Esophagus squamous epithelium (tissue), 4 donors: ENCODE data around the gene FAM180A.

Experiments used
- POLR2A ChIP-seq, 4 donors: fragments of 450-650 bp; IDR thresholded peaks; one replicate each; pipeline ENCODE4 v1.6.1; 2017; ENCODE audit warnings: antibody characterized with exemption in 4 of 4, mild to moderate bottlenecking in 4 of 4, moderate library complexity in 3 of 4
- TF ChIP-seq, protein P1 (sequence below), 6 experiments: fragments of 450-650 bp in 4 of 6; fragments of 200-600 bp in 2 of 6; sonication (generic) in 2 of 6; IDR thresholded peaks; one replicate each; pipeline ENCODE4 v1.5.1; 2016 to 2019; ENCODE audit warnings: antibody characterized with exemption in 6 of 6, mild to moderate bottlenecking in 4 of 6, moderate library complexity in 4 of 6

GRCh38 chr7:135773464-135773863, 24.9 kb upstream of the FAM180A start:
- TF ChIP-seq, protein P1, sequence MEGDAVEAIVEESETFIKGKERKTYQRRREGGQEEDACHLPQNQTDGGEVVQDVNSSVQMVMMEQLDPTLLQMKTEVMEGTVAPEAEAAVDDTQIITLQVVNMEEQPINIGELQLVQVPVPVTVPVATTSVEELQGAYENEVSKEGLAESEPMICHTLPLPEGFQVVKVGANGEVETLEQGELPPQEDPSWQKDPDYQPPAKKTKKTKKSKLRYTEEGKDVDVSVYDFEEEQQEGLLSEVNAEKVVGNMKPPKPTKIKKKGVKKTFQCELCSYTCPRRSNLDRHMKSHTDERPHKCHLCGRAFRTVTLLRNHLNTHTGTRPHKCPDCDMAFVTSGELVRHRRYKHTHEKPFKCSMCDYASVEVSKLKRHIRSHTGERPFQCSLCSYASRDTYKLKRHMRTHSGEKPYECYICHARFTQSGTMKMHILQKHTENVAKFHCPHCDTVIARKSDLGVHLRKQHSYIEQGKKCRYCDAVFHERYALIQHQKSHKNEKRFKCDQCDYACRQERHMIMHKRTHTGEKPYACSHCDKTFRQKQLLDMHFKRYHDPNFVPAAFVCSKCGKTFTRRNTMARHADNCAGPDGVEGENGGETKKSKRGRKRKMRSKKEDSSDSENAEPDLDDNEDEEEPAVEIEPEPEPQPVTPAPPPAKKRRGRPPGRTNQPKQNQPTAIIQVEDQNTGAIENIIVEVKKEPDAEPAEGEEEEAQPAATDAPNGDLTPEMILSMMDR (IDR thresholded peaks at IDR 0.05), result no peak
- TF ChIP-seq POLR2A (IDR thresholded peaks at IDR 0.05), result no peak
